Neuron (in vitro differentiated cells): Measurements from ENCODE around the gene AGXT2.

Source experiments
- H2AFZ ChIP-seq: one replicate; pipeline ENCODE4 v1.6.1; 2013; ENCODE audit warnings: low read depth, mild to moderate bottlenecking, inconsistent platforms, low read length, moderate library complexity
- H3K27me3 ChIP-seq: one replicate; pipeline ENCODE4 v1.6.1; 2013; ENCODE audit warnings: low read length; ENCODE audit not compliant: insufficient read depth
- H3K36me3 ChIP-seq: one replicate; pipeline ENCODE4 v1.6.1; 2013; ENCODE audit warnings: low read length; ENCODE audit not compliant: insufficient read depth
- H3K4me1 ChIP-seq: one replicate; pipeline ENCODE4 v1.6.1; 2013; ENCODE audit warnings: low read length; ENCODE audit not compliant: insufficient read depth
- H3K4me3 ChIP-seq: 2 replicates; pipeline ENCODE4 v1.5.1; 2013; ENCODE audit warnings: mild to moderate bottlenecking, low read length, moderate library complexity
- H3K9me3 ChIP-seq: one replicate; pipeline ENCODE4 v1.6.1; 2013; ENCODE audit warnings: low read length

AGXT2 gene

GRCh38 chr5:35069188-35069587 lies 21.4 kb upstream of the AGXT2 start:
- no peak overlapping the region for H2AFZ ChIP-seq
- H3K9me3 ChIP-seq: no peaks in the 10 kb centered on the region
- no peaks in the 10 kb centered on the region for H3K4me1 ChIP-seq
- H3K4me3 ChIP-seq: no peak overlapping the region
- no peaks in the 10 kb centered on the region for H3K36me3 ChIP-seq
- H3K27me3 ChIP-seq: no peaks in the 10 kb centered on the region

DNA sequence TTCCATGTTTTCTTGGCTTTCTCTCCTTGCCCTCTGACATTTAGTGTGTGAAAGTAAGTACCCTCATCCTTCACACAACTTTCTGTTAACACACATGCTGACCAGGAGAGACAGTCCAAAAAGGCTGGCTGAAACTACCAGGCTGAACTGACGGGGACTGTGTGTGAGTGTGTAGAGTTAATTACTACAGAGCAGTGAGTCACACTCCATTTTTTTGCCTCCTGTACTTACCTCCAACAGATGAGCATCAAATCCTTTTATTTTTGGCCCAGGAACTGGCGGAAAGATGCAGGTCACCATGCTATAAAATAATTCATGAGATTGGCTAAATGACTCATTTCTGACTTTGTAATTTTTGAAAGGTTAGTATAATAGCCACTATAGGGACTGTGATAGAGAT lies 20.2 kb upstream of the AGXT2 start:
- Histone ChIP-seq H3K9me3 (no peaks in the 10 kb centered on the region), H3K36me3 (no peaks in the 10 kb centered on the region), H3K4me1 (no peaks in the 10 kb centered on the region), H2AFZ (no peak overlapping the region), H3K27me3 (no peaks in the 10 kb centered on the region), H3K4me3 (no peak overlapping the region)

GRCh38 chr5:35066260-35066795 lies 18.6 kb upstream of the AGXT2 start:
- Histone ChIP-seq H3K4me1 (no peaks in the 10 kb centered on the region), H2AFZ (no peak overlapping the region), H3K9me3 (no peaks in the 10 kb centered on the region), H3K36me3 (no peaks in the 10 kb centered on the region), H3K27me3 (no peaks in the 10 kb centered on the region), H3K4me3 (no peak overlapping the region)

- no peak overlapping the region for H3K4me3 ChIP-seq
- H3K9me3 ChIP-seq: no peaks in the 10 kb centered on the region
- H2AFZ ChIP-seq: no peak overlapping the region
- H3K4me1 ChIP-seq: no peaks in the 10 kb centered on the region
- no peaks in the 10 kb centered on the region for H3K36me3 ChIP-seq
- no peaks in the 10 kb centered on the region for H3K27me3 ChIP-seq
Measured at GRCh38 chr5:35063414-35063813, 15.7 kb upstream of the AGXT2 start.

DNA sequence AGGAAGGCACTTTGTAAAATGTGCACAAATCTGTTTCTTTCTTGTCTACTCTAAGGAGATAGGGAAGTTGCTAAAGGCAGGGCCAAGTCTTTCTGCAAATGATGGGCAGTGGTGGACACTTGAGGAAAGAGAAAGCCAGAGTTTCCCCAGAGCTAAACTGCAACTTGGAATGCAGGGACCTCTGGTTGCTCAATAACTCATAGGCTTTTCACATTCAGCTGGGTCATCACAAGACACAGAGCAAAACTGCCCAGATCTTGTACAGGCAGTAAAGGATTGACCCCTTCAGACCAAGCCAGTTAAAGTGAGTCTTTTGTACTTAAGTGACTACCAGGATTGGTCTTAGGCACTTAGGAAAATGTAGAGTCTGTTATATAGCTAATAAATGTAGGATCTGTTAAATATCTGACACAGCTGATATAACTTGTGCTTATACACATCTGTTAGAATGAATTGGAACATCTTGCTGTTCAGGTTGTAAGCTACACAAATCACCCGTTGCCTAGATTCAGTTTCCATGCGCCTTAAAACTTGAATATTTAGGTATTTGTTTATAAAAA lies 13.5 kb upstream of the AGXT2 start:
- H3K36me3 ChIP-seq: no peaks in the 10 kb centered on the region
- peaks cover 4% of the 10 kb centered on the region for H3K4me1 ChIP-seq
- no peak overlapping the region for H3K4me3 ChIP-seq
- H3K9me3 ChIP-seq: no peaks in the 10 kb centered on the region
- H3K27me3 ChIP-seq: no peaks in the 10 kb centered on the region
- H2AFZ ChIP-seq: no peak overlapping the region

DNA sequence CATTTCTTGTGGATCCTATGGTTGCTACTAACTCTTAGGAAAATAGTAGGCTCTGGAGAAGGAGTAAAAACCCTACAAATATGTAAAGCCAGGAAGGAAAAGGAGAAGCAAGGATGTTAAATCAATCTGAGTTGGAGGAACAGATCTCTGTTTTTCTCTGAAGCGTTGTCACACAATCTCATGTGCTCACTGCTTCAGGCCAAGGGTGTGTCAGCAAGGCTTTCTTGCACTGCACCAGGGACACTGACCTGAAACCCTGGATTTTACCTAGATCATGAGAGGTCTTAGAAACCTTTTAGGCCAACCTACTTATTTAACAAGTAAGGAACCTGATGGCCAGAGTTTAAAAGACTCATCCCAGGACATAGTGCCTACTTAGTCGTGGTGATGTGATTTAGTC lies 12.5 kb upstream of the AGXT2 start:
- Histone ChIP-seq H2AFZ (no peak overlapping the region), H3K4me1 (peaks cover 4% of the 10 kb centered on the region), H3K9me3 (no peaks in the 10 kb centered on the region)

GRCh38 chr5:35059251-35059650 lies 11.5 kb upstream of the AGXT2 start:
- no peaks in the 10 kb centered on the region for H3K9me3 ChIP-seq

More for the DNA sequence above, 12.5 kb upstream of the AGXT2 start:
- no peaks in the 10 kb centered on the region for H3K27me3 ChIP-seq
- no peaks in the 10 kb centered on the region for H3K36me3 ChIP-seq
- H3K4me3 ChIP-seq: no peak overlapping the region

GRCh38 chr5:35058374-35058788 lies 10.6 kb upstream of the AGXT2 start:
- Histone ChIP-seq H3K36me3 (no peaks in the 10 kb centered on the region), H3K9me3 (no peaks in the 10 kb centered on the region), H3K27me3 (no peaks in the 10 kb centered on the region), H2AFZ (no peak overlapping the region), H3K4me3 (no peak overlapping the region), H3K4me1 (peaks cover 4% of the 10 kb centered on the region)

More at GRCh38 chr5:35059251-35059650, 11.5 kb upstream of the AGXT2 start:
- Histone ChIP-seq H3K4me1 (peaks cover 4% of the 10 kb centered on the region), H3K4me3 (no peak overlapping the region), H2AFZ (no peak overlapping the region), H3K36me3 (no peaks in the 10 kb centered on the region), H3K27me3 (no peaks in the 10 kb centered on the region)

GRCh38 chr5:35056686-35057085 lies 8.9 kb upstream of the AGXT2 start:
- H3K27me3 ChIP-seq: no peaks in the 10 kb centered on the region
- no peak overlapping the region for H2AFZ ChIP-seq
- H3K36me3 ChIP-seq: no peaks in the 10 kb centered on the region
- H3K9me3 ChIP-seq: no peaks in the 10 kb centered on the region
- no peak overlapping the region for H3K4me3 ChIP-seq
- H3K4me1 ChIP-seq: peaks cover 4% of the 10 kb centered on the region

DNA sequence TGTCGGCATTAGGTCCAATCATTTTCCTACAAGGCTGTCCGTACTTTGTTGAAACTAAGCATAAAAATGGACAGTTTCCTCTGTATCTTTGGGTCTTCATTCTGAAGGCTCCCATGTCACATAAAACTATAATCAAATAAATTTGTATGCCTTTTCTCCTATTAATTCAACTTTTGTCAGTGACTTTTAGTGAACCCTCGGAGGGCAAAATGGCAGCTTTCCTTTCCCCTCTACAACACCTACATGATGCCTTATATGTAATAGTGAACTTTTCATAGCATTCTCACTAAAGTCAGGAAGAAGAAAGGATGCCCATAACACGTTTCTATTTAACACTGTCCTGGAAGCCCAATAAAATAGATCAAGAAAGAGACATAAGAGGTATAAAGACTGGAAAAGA lies 5.1 kb upstream of the AGXT2 start:
- no peaks in the 10 kb centered on the region for H3K9me3 ChIP-seq
- no peaks in the 10 kb centered on the region for H3K36me3 ChIP-seq
- no peak overlapping the region for H2AFZ ChIP-seq
- H3K4me1 ChIP-seq: no peaks in the 10 kb centered on the region
- no peaks in the 10 kb centered on the region for H3K27me3 ChIP-seq
- H3K4me3 ChIP-seq: no peak overlapping the region

DNA sequence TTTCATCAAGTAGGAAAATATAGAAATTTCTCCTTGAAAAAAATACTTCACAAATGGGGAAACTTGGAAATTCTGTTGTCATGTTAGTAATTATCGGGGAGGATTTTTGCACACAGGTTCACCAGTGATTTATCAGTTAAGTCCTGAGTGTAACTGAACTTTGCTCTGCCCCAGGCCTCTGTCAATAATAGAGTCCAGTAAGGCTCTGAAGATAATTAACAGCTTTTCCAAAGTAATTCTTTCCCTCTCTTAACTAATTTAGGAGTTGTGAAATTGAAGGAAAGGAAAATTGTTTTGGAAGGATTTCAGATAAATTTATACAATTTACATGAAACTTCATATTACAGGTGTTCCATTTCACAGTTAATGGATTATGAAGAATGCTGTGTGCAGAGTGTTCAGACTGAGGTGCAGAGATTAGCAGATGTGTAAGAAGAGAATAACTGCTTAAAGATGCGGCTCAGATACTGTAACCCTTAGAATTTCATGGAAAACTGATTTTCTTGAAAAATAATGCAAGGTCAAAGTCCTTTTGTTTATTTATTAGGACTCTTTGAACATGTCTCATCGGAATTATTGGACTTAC lies 2.9 kb upstream of the AGXT2 start:
- Histone ChIP-seq H3K36me3 (no peaks in the 10 kb centered on the region), H2AFZ (no peak overlapping the region), H3K27me3 (peaks cover 2% of the 10 kb centered on the region), H3K4me1 (no peaks in the 10 kb centered on the region), H3K4me3 (no peak overlapping the region), H3K9me3 (no peaks in the 10 kb centered on the region)

DNA sequence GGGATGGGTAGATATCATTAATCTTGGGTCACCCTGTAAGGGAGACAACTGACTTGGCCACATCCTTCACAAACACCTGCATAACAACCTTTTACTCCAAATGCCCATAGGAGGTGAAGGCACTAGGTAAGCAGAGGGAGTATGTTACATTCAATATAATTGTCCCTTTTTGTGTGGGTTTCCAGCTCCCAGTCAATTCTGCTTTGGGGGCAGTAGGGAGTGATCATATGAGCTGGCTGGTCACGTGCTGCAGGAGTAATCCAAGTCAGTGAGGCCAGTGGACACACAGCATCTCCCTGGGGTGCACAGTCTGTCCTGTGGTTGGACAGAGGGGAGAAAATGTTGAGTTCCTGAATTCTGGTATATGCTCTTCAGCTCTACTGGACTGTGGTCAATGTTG lies 1.2 kb upstream of the AGXT2 start:
- peaks cover 2% of the 10 kb centered on the region for H3K27me3 ChIP-seq
- no peaks in the 10 kb centered on the region for H3K9me3 ChIP-seq
- no peak overlapping the region for H3K4me3 ChIP-seq
- H3K36me3 ChIP-seq: no peaks in the 10 kb centered on the region
- H2AFZ ChIP-seq: no peak overlapping the region
- no peaks in the 10 kb centered on the region for H3K4me1 ChIP-seq

GRCh38 chr5:35046774-35047173 lies 975 bp downstream of the AGXT2 start:
- Histone ChIP-seq H3K4me3 (no peak overlapping the region), H3K9me3 (no peaks in the 10 kb centered on the region), H3K4me1 (peaks cover 3% of the 10 kb centered on the region), H3K27me3 (peaks cover 2% of the 10 kb centered on the region), H3K36me3 (no peaks in the 10 kb centered on the region), H2AFZ (no peak overlapping the region)

DNA sequence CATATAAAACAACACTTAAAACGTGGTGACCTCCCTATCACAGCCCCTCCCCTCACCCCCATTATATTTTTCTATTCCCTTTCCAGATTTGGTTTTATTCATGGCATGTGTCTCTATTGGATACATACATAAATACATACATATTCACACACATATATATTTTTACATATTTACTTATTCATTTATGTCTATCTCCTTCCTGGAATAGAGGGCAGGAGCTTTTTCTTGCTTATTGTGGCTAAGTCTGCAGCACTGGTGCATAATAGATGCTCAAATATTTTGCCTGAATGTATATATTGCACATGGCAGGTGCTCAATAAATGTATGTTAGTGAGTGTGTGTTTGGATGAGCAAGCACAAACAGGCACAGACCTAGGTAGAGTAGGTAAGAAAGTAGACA lies 2.5 kb downstream of the AGXT2 start:
- Histone ChIP-seq H3K4me1 (peaks cover 3% of the 10 kb centered on the region), H3K9me3 (no peaks in the 10 kb centered on the region), H3K4me3 (no peak overlapping the region), H3K27me3 (peaks cover 2% of the 10 kb centered on the region), H2AFZ (no peak overlapping the region), H3K36me3 (no peaks in the 10 kb centered on the region)
